HepG2 (cell line): ENCODE results near the gene TROAP. TPM values are rescaled to one million over a fixed set of nuclear protein-coding genes. Genes with fewer than 3 reads are reported as not detected.

Experiments used
- GFI1 ChIP-seq: sonication (generic); formaldehyde crosslinking; IDR thresholded peaks from 2 replicates; pipeline ENCODE4 v1.5.0; 2020; ENCODE audit warnings: missing genetic modification reagents, mild to moderate bottlenecking, borderline replicate concordance
- HMGXB3 ChIP-seq: sonication (generic); formaldehyde crosslinking; IDR thresholded peaks from 2 replicates; pipeline ENCODE4 v1.4.0; 2020; ENCODE audit warnings: missing genetic modification reagents, borderline replicate concordance
- ISL2 ChIP-seq: sonication (generic); formaldehyde crosslinking; IDR thresholded peaks from 2 replicates; pipeline ENCODE4 v1.5.0; 2020; ENCODE audit warnings: missing genetic modification reagents
- MIER2 ChIP-seq: IDR thresholded peaks from 2 replicates; pipeline ENCODE4 v1.6.1; 2016; ENCODE audit warnings: missing biosample characterization, missing genetic modification reagents
- NAIF1 ChIP-seq: sonication (generic); formaldehyde crosslinking; IDR thresholded peaks from 2 replicates; pipeline ENCODE4 v1.5.0; 2020; ENCODE audit warnings: mild to moderate bottlenecking, missing genetic modification reagents, borderline replicate concordance
- SUZ12 ChIP-seq: fragments of 150-350 bp; IDR thresholded peaks from 2 replicates; pipeline ENCODE4 v1.6.1; 2014; ENCODE audit warnings: low read depth, low read length
- TAF15 ChIP-seq: fragments of 200-400 bp; formaldehyde crosslinking; IDR thresholded peaks from one replicate; pipeline ENCODE4 v1.6.1; 2018; ENCODE audit warnings: mild to moderate bottlenecking, low read depth, low read length; ENCODE audit not compliant: poor library complexity, severe bottlenecking
- ZFP37 ChIP-seq: sonication (generic); formaldehyde crosslinking; IDR thresholded peaks from 2 replicates; pipeline ENCODE4 v1.4.0; 2020; ENCODE audit warnings: missing genetic modification reagents, borderline replicate concordance
- ZFP82 ChIP-seq: sonication (generic); formaldehyde crosslinking; IDR thresholded peaks from 2 replicates; pipeline ENCODE4 v1.5.1; 2020; ENCODE audit warnings: mild to moderate bottlenecking, missing genetic modification reagents, borderline replicate concordance
- ZIK1 ChIP-seq: sonication (generic); formaldehyde crosslinking; IDR thresholded peaks from 2 replicates; pipeline ENCODE4 v1.5.0; 2020; ENCODE audit warnings: mild to moderate bottlenecking, low read depth, missing genetic modification reagents, borderline replicate concordance
- ZNF318 ChIP-seq: sonication (generic); formaldehyde crosslinking; IDR thresholded peaks from 2 replicates; pipeline ENCODE4 v1.4.0; 2020; ENCODE audit warnings: mild to moderate bottlenecking, missing genetic modification reagents
- ZNF337 ChIP-seq: sonication (generic); formaldehyde crosslinking; IDR thresholded peaks from 2 replicates; pipeline ENCODE4 v1.5.1; 2020; ENCODE audit warnings: missing genetic modification reagents, low read depth, mild to moderate bottlenecking, borderline replicate concordance
- ZNF460 ChIP-seq: sonication (generic); formaldehyde crosslinking; IDR thresholded peaks from 2 replicates; pipeline ENCODE4 v1.5.1; 2020; ENCODE audit warnings: missing genetic modification reagents, mild to moderate bottlenecking, borderline replicate concordance
- ZNF564 ChIP-seq: sonication (generic); formaldehyde crosslinking; IDR thresholded peaks from 2 replicates; pipeline ENCODE4 v1.8.1; 2023; ENCODE audit warnings: mild to moderate bottlenecking, missing genetic modification reagents
- ZSCAN21 ChIP-seq: sonication (generic); formaldehyde crosslinking; IDR thresholded peaks from 2 replicates; pipeline ENCODE4 v1.8.0; 2022; ENCODE audit warnings: mild to moderate bottlenecking, missing genetic modification reagents, moderate library complexity, borderline replicate concordance
- polyA plus RNA-seq, 8 experiments: library from polyadenylated mRNA; depleted of rRNA in 3 of 8; stranded (reverse) in 7 of 8; unstranded in 1 of 8; fragments of >200 nt; fragmentation: Illumina TruSeq in 4 of 8; extraction: Trizol in 4 of 8; gene quantifications; 2 replicates each; pipeline versions ENCODE4 v1.2.1 to v1.2.3, GENCODE V29; 2011 to 2016; ENCODE audit warnings: low read depth in 4 of 8, missing spikeins in 1 of 8, mixed read lengths in 1 of 8; ENCODE audit not compliant: insufficient read depth in 1 of 8
- total RNA-seq, 5 experiments: library from RNA; depleted of rRNA; stranded (reverse); fragments of >200 nt; fragmentation: Illumina TruSeq; extraction: Trizol; gene quantifications; 2 replicates each; pipeline ENCODE4 v1.2.3, GENCODE V29; 2016; ENCODE audit warnings: low read depth in 1 of 5

The TROAP gene
- total and polyA plus RNA-seq, 2 of the 13 experiments (the other 11 are each of a cell fraction or from before 2014, with no cell fraction given) = 22.5 to 30.9 TPM

DNA sequence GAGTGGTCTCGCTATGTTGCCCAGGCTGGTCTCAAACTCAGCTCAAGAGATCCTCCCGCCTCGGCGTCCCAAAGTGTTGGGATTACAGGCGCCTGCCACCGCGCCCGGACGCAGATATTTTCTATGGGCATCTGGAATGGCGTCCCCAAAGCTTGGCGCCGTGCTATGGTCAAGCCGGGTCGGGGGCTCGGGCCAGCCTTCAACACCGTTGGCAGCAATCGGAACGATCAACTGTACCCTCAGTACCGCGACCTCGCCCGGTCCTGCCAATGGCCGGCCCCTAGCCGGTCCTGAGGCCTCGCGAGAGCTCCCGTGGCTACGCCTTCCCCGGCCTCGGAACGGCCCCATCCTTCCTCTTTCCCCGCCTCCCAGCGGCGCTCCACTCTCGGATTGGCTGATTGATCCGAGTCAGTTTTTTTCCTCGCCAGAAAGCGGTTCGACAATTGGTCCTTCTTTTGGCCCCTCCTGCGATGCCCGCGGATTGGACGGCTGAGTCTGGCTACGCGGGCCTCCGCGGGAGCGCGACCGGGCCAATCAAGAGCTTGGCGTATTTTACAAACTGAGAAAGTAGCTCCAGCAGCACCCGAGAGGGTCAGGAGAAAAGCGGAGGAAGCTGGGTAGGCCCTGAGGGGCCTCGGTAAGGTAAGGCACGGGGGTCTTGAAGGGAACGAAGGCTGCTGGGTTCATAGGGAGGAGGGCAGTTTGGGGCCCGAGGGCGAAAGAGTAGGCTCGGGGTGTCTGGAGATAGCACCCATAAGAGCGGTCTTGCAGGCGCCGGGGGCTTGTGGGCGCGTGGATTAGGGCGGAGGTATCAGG lies at the start of gene TROAP (continued):
- TF ChIP-seq MIER2 (CRISPR knock-in tag) = no peak
- TF ChIP-seq GFI1 (CRISPR knock-in tag) = 0 out of 2 replicates have a peak, but pooled peaks have one; percentile 49
- TF ChIP-seq SUZ12 = no peak
- TF ChIP-seq ZNF337 (CRISPR knock-in tag) = no peak
- no peak for TF ChIP-seq ZFP82 (CRISPR knock-in tag)
- no peak for TF ChIP-seq NAIF1
- no peak for TF ChIP-seq ZNF460 (CRISPR knock-in tag)
- TF ChIP-seq ZIK1 (CRISPR knock-in tag) = no peak
- TF ChIP-seq ISL2 (CRISPR knock-in tag) = no peak
- no peak for TF ChIP-seq TAF15
- no peak for TF ChIP-seq ZNF564 (CRISPR knock-in tag)
- peak; percentile 97 for TF ChIP-seq HMGXB3 (CRISPR knock-in tag)
- TF ChIP-seq ZSCAN21 (CRISPR knock-in tag) = peak; percentile 47; the same call in 1 of the 2 replicates
- no peak for TF ChIP-seq ZNF318 (CRISPR knock-in tag)
- TF ChIP-seq ZFP37 (CRISPR knock-in tag) = no peak
